ENCODE data around the gene MPZ.

MPZ gene

GRCh38 chr1:161287482-161288054 is 22.2 kb downstream of the MPZ start:
- TF ChIP-seq POLR2AphosphoS5 (IDR thresholded peaks at IDR 0.05; ENCODE audit: low read depth, low read length) (no peak), FOXP2 (optimal IDR thresholded peaks at IDR 0.05; ENCODE audit: borderline replicate concordance, extremely low read depth, extremely low read length, insufficient read depth) (no peak), REST (IDR thresholded peaks at IDR 0.05; ENCODE audit: insufficient read depth in 1 of 2, low read depth in 2 of 2, low read length in 2 of 2) (no peak), SIN3A (IDR thresholded peaks at IDR 0.05; ENCODE audit: borderline replicate concordance, insufficient read depth, low read length) (no peak)

- TF ChIP-seq POLR2AphosphoS5 (IDR thresholded peaks at IDR 0.05; ENCODE audit: low read depth, low read length) (no peak), SIN3A (IDR thresholded peaks at IDR 0.05; ENCODE audit: borderline replicate concordance, insufficient read depth, low read length) (no peak), FOXP2 (optimal IDR thresholded peaks at IDR 0.05; ENCODE audit: borderline replicate concordance, extremely low read depth, extremely low read length, insufficient read depth) (no peak), TAF1 (IDR thresholded peaks at IDR 0.05; ENCODE audit: borderline replicate concordance, insufficient read depth, low read length) (no peak), REST (IDR thresholded peaks at IDR 0.05; ENCODE audit: insufficient read depth in 1 of 2, low read depth in 2 of 2, low read length in 2 of 2) (no peak)
These were observed 24.2 kb downstream of the MPZ start for GRCh38 chr1:161285521-161285920.

GRCh38 chr1:161285113-161285512 is 24.7 kb downstream of the MPZ start:
- TF ChIP-seq REST (IDR thresholded peaks at IDR 0.05; ENCODE audit: insufficient read depth in 1 of 2, low read depth in 2 of 2, low read length in 2 of 2): no peak
- no peak for TF ChIP-seq SIN3A (IDR thresholded peaks at IDR 0.05; ENCODE audit: borderline replicate concordance, insufficient read depth, low read length)
- TF ChIP-seq POLR2AphosphoS5 (IDR thresholded peaks at IDR 0.05; ENCODE audit: low read depth, low read length): no peak
- no peak for TF ChIP-seq TAF1 (IDR thresholded peaks at IDR 0.05; ENCODE audit: borderline replicate concordance, insufficient read depth, low read length)
- TF ChIP-seq FOXP2 (optimal IDR thresholded peaks at IDR 0.05; ENCODE audit: borderline replicate concordance, extremely low read depth, extremely low read length, insufficient read depth): no peak

- TF ChIP-seq POLR2AphosphoS5 (IDR thresholded peaks at IDR 0.05; ENCODE audit: low read depth, low read length): no peak
- no peak for TF ChIP-seq REST (IDR thresholded peaks at IDR 0.05; ENCODE audit: insufficient read depth in 1 of 2, low read depth in 2 of 2, low read length in 2 of 2)
- no peak for TF ChIP-seq FOXP2 (optimal IDR thresholded peaks at IDR 0.05; ENCODE audit: borderline replicate concordance, extremely low read depth, extremely low read length, insufficient read depth)
- TF ChIP-seq TAF1 (IDR thresholded peaks at IDR 0.05; ENCODE audit: borderline replicate concordance, insufficient read depth, low read length): no peak
- no peak for TF ChIP-seq SIN3A (IDR thresholded peaks at IDR 0.05; ENCODE audit: borderline replicate concordance, insufficient read depth, low read length)
These were observed 26.8 kb downstream of the MPZ start for GRCh38 chr1:161282991-161283390.

- TF ChIP-seq POLR2AphosphoS5 (IDR thresholded peaks at IDR 0.05; ENCODE audit: low read depth, low read length): no peak
- no peak for TF ChIP-seq FOXP2 (optimal IDR thresholded peaks at IDR 0.05; ENCODE audit: borderline replicate concordance, extremely low read depth, extremely low read length, insufficient read depth)
- no peak for TF ChIP-seq SIN3A (IDR thresholded peaks at IDR 0.05; ENCODE audit: borderline replicate concordance, insufficient read depth, low read length)
- TF ChIP-seq REST (IDR thresholded peaks at IDR 0.05; ENCODE audit: insufficient read depth in 1 of 2, low read depth in 2 of 2, low read length in 2 of 2): no peak
- TF ChIP-seq TAF1 (IDR thresholded peaks at IDR 0.05; ENCODE audit: borderline replicate concordance, insufficient read depth, low read length): no peak
These were observed 34.9 kb downstream of the MPZ start for GRCh38 chr1:161274874-161275273.

All from PFSK-1 (cell line).